DOHH2 (cell line): ENCODE measurements around the gene ODAD2.

Experiments
- H3F3A ChIP-seq: fragments of 200-600 bp; sonication (generic), shearing (Covaris generic); 2 replicates; pipeline ENCODE4 v1.6.0; 2016; ENCODE audit warnings: antibody characterized with exemption, mild to moderate bottlenecking; ENCODE audit not compliant: control insufficient read depth, insufficient read depth
- H3K27ac ChIP-seq: fragments of 200-600 bp; sonication (generic); 2 replicates; pipeline ENCODE4 v1.5.1; 2014; ENCODE audit warnings: low read depth, mild to moderate bottlenecking, low read length, moderate library complexity
- H3K27me3 ChIP-seq: fragments of 200-600 bp; sonication (generic); 2 replicates; pipeline ENCODE4 v1.6.1; 2014; ENCODE audit warnings: mild to moderate bottlenecking, low read length, mixed read lengths; ENCODE audit not compliant: control insufficient read depth
- H3K36me3 ChIP-seq: fragments of 200-600 bp; sonication (generic); 2 replicates; pipeline ENCODE4 v1.6.1; 2014; ENCODE audit warnings: mild to moderate bottlenecking, low read length, moderate library complexity, mixed read lengths; ENCODE audit not compliant: control insufficient read depth
- H3K4me1 ChIP-seq: fragments of 200-600 bp; sonication (generic); 2 replicates; pipeline ENCODE4 v1.6.1; 2014; ENCODE audit warnings: mild to moderate bottlenecking, low read length, mixed read lengths; ENCODE audit not compliant: control insufficient read depth
- H3K4me2 ChIP-seq: fragments of 200-600 bp; sonication (generic); 2 replicates; pipeline ENCODE4 v1.6.0; 2014; ENCODE audit warnings: mild to moderate bottlenecking, low read length, moderate library complexity
- H3K4me3 ChIP-seq: fragments of 200-600 bp; sonication (generic); 2 replicates; pipeline ENCODE4 v1.5.1; 2014; ENCODE audit warnings: mild to moderate bottlenecking, low read length, mixed read lengths
- H3K79me2 ChIP-seq: fragments of 200-600 bp; sonication (generic); 2 replicates; pipeline ENCODE4 v1.6.1; 2014; ENCODE audit warnings: mild to moderate bottlenecking, low read length, mixed read lengths; ENCODE audit not compliant: control insufficient read depth
- H3K9me2 ChIP-seq: fragments of 200-600 bp; sonication (generic); replicated peaks from 2 replicates; pipeline ENCODE4 v1.6.1; 2014; ENCODE audit warnings: mild to moderate bottlenecking, low read length, mixed read lengths; ENCODE audit not compliant: control insufficient read depth
- H3K9me3 ChIP-seq: fragments of 200-600 bp; sonication (generic); 2 replicates; pipeline ENCODE4 v1.6.1; 2014; ENCODE audit warnings: antibody characterized with exemption, low read length, mixed read lengths; ENCODE audit not compliant: control insufficient read depth, insufficient read depth
- H4K20me1 ChIP-seq: fragments of 200-600 bp; sonication (generic); 2 replicates; pipeline ENCODE4 v1.6.0; 2014; ENCODE audit warnings: low read depth, mild to moderate bottlenecking, antibody characterized with exemption, low read length, moderate library complexity; ENCODE audit not compliant: control insufficient read depth, insufficient read depth
- EZH2phosphoT487 ChIP-seq: fragments of 200-600 bp; sonication (generic); IDR thresholded peaks from 2 replicates; pipeline ENCODE4 v1.6.1; 2017; ENCODE audit warnings: borderline replicate concordance, mild to moderate bottlenecking, antibody characterized with exemption, low read length, moderate library complexity, mixed read lengths
- TF ChIP-seq, protein P1 (sequence below): fragments of 200-600 bp; sonication (generic); IDR thresholded peaks from one replicate; pipeline ENCODE4 v1.5.1; 2014; ENCODE audit warnings: antibody characterized with exemption, mild to moderate bottlenecking, low read depth, low read length; ENCODE audit not compliant: poor library complexity, severe bottlenecking

Gene ODAD2

DNA sequence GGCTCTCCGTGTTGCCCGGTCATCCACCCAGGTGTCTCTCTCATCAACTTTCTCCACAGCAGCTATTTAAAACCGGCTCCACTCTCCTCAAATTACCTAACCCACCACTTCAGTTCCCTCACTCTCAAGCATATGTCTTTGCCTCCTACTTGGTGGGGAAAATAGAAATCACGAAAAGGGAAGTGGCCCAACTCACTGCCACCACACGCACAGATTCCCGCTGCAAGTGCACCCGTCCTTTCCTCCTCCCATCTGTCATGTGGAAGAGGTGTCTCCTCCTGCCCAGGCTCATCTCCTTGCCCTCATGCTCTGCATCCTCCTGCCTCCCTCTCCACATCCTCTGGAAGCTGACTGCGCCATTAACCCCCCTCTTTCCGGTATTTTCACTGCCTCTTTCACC lies 172.5 kb downstream of the ODAD2 start:
- TF ChIP-seq EZH2phosphoT487, result no peak
- TF ChIP-seq, protein P1, sequence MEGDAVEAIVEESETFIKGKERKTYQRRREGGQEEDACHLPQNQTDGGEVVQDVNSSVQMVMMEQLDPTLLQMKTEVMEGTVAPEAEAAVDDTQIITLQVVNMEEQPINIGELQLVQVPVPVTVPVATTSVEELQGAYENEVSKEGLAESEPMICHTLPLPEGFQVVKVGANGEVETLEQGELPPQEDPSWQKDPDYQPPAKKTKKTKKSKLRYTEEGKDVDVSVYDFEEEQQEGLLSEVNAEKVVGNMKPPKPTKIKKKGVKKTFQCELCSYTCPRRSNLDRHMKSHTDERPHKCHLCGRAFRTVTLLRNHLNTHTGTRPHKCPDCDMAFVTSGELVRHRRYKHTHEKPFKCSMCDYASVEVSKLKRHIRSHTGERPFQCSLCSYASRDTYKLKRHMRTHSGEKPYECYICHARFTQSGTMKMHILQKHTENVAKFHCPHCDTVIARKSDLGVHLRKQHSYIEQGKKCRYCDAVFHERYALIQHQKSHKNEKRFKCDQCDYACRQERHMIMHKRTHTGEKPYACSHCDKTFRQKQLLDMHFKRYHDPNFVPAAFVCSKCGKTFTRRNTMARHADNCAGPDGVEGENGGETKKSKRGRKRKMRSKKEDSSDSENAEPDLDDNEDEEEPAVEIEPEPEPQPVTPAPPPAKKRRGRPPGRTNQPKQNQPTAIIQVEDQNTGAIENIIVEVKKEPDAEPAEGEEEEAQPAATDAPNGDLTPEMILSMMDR, result no peak
- H3K9me3 ChIP-seq, result no peaks in the 10 kb centered on the region
- H3K9me2 ChIP-seq, result no peaks in the 10 kb centered on the region

DNA sequence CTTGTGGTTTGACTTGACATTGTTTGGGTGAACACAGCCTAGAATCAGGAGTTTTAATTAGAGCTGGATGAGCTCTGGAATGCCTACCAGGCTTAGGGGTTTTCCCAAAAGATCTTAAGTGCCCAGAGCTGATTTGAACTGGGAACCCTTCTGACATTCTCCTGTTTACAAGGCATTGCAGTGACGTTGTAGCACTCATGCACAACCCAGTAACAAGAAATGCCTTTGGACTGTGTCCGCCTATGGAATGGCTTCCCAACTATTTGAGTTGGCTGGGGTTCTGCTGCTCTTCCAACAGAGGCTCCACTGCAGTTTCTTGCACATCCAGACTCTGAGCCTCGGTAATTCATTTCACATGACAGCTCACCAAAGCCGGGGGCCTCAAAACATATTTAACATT lies 176.6 kb downstream of the ODAD2 start:
- Histone ChIP-seq H3K9me3 (no peaks in the 10 kb centered on the region), H3K27ac (no peak overlapping the region), H3K4me2 (no peak overlapping the region), H3K4me3 (no peak overlapping the region), H4K20me1 (no peaks in the 10 kb centered on the region), H3K9me2 (no peaks in the 10 kb centered on the region), H3F3A (no peaks in the 10 kb centered on the region), H3K27me3 (no peaks in the 10 kb centered on the region), H3K36me3 (no peaks in the 10 kb centered on the region), H3K4me1 (no peaks in the 10 kb centered on the region), H3K79me2 (no peaks in the 10 kb centered on the region)
- TF ChIP-seq, protein P1, result no peak
- no peak for TF ChIP-seq EZH2phosphoT487

More for the DNA sequence above, 172.5 kb downstream of the ODAD2 start:
- H3K36me3 ChIP-seq, result no peaks in the 10 kb centered on the region
- no peaks in the 10 kb centered on the region for H3K4me1 ChIP-seq
- no peaks in the 10 kb centered on the region for H4K20me1 ChIP-seq
- H3K79me2 ChIP-seq, result no peaks in the 10 kb centered on the region
- no peak overlapping the region for H3K27ac ChIP-seq
- H3K4me3 ChIP-seq, result no peak overlapping the region
- no peak overlapping the region for H3K4me2 ChIP-seq
- H3F3A ChIP-seq, result no peaks in the 10 kb centered on the region
- no peaks in the 10 kb centered on the region for H3K27me3 ChIP-seq

- H3K36me3 ChIP-seq, result no peaks in the 10 kb centered on the region
- no peaks in the 10 kb centered on the region for H3F3A ChIP-seq
- H3K79me2 ChIP-seq, result no peaks in the 10 kb centered on the region
- no peak overlapping the region for H3K4me3 ChIP-seq
- H3K27ac ChIP-seq, result no peak overlapping the region
- no peak overlapping the region for H3K4me2 ChIP-seq
- no peaks in the 10 kb centered on the region for H4K20me1 ChIP-seq
- TF ChIP-seq, protein P1, result no peak
- H3K27me3 ChIP-seq, result no peaks in the 10 kb centered on the region
- H3K9me2 ChIP-seq, result no peaks in the 10 kb centered on the region
- no peaks in the 10 kb centered on the region for H3K9me3 ChIP-seq
- H3K4me1 ChIP-seq, result no peaks in the 10 kb centered on the region
These were observed 178.2 kb downstream of the ODAD2 start for GRCh38 chr10:27820637-27821036.
